WTC11 (cell line): Measurements from ENCODE around the gene MPND.

Experiments
- CTCF ChIP-seq: fragments of 200-600 bp; IDR thresholded peaks from 2 replicates; pipeline ENCODE4 v1.8.0; 2022; ENCODE audit warnings: antibody characterized with exemption
- GRHL2 ChIP-seq: fragments of 250-450 bp; sonication (Bioruptor Pico); IDR thresholded peaks from 2 replicates; pipeline ENCODE4 v1.8.0; 2022; ENCODE audit warnings: mild to moderate bottlenecking, moderate library complexity; ENCODE audit not compliant: insufficient replicate concordance, severe bottlenecking
- ZNF423 ChIP-seq: fragments of 250-450 bp; sonication (Bioruptor Pico); IDR thresholded peaks from 2 replicates; pipeline ENCODE4 v2.1.2; 2022; ENCODE audit warnings: mild to moderate bottlenecking, moderate library complexity
- TF ChIP-seq, protein P1 (sequence below): sonication (generic); formaldehyde crosslinking; IDR thresholded peaks from 2 replicates; pipeline ENCODE4 v1.8.1; 2022; ENCODE audit warnings: low read depth, mild to moderate bottlenecking, moderate library complexity, missing genetic modification reagents, borderline replicate concordance

- TF ChIP-seq, protein P1, sequence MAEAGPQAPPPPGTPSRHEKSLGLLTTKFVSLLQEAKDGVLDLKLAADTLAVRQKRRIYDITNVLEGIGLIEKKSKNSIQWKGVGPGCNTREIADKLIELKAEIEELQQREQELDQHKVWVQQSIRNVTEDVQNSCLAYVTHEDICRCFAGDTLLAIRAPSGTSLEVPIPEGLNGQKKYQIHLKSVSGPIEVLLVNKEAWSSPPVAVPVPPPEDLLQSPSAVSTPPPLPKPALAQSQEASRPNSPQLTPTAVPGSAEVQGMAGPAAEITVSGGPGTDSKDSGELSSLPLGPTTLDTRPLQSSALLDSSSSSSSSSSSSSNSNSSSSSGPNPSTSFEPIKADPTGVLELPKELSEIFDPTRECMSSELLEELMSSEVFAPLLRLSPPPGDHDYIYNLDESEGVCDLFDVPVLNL = no peak
- TF ChIP-seq CTCF = no peak
- TF ChIP-seq GRHL2 (CRISPR knock-in tag) = no peak
- TF ChIP-seq ZNF423 (CRISPR knock-in tag) = no peak
Observed at GRCh38 chr19:4320419-4320818, 22.9 kb upstream of the MPND start.
